Stimulated activated CD4-positive, alpha-beta T cell treated with anti-CD3 and anti-CD28 coated beads, Interleukin-1b, Interleukin-23, amount 100 ng/mL, for 1 hour (primary cell): ENCODE data around the gene BNIP3.
"Not testable (repeated sequence)": the region's sequence is repeated elsewhere in the genome, so short reads cannot be mapped to it uniquely, and the experiment has no call there.

Experiments used
- DNase-seq, 2 donors: peaks; one replicate each; pipeline ENCODE4 v3.0.0-alpha.2; 2020; ENCODE audit warnings: low read depth in 2 of 2

BNIP3 gene

DNA sequence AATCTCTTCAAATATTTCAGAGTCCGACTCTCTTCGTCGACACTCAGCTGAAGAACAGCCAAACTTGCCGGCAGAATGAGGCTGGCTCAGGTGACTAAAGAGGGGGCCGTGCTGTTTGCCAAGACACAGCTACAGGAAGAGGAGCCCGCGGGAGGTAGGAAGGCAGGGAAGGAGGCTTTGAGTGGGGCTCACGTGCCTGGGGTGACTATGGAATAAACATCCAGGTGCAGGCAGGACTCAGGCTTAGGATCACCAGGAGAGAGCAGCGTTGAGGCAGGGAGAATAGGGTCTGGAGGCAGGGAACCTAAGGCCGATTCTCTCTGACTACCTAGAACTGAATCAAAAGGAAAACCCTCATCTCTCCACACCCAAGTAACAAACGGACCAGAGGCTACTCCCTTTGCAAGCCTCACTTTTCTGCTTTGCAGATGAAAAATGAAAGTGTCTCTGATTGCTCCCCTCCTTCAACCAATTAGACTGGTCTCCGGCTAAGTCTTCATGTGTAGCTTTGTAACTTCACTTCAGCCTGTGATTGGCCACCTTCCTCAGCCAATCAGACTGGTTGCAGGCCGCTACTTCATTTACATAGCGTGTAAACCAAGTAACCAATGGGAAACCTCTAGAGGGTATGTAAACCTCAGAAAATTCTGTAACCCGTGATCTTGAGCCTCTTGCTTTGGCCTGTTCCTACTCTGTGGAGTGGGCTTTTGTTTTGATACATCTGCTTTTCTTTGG lies 19.7 kb upstream of the BNIP3 start:
- DNase-seq, result no peak

GRCh38 chr10:131998845-131999681 lies 17.3 kb upstream of the BNIP3 start:
- DNase-seq, result no peak

- DNase-seq, result no peak
Measured at GRCh38 chr10:131998050-131998844, 16.5 kb upstream of the BNIP3 start.

- no peak for DNase-seq
Measured at GRCh38 chr10:131997366-131998049, 15.8 kb upstream of the BNIP3 start.

DNA sequence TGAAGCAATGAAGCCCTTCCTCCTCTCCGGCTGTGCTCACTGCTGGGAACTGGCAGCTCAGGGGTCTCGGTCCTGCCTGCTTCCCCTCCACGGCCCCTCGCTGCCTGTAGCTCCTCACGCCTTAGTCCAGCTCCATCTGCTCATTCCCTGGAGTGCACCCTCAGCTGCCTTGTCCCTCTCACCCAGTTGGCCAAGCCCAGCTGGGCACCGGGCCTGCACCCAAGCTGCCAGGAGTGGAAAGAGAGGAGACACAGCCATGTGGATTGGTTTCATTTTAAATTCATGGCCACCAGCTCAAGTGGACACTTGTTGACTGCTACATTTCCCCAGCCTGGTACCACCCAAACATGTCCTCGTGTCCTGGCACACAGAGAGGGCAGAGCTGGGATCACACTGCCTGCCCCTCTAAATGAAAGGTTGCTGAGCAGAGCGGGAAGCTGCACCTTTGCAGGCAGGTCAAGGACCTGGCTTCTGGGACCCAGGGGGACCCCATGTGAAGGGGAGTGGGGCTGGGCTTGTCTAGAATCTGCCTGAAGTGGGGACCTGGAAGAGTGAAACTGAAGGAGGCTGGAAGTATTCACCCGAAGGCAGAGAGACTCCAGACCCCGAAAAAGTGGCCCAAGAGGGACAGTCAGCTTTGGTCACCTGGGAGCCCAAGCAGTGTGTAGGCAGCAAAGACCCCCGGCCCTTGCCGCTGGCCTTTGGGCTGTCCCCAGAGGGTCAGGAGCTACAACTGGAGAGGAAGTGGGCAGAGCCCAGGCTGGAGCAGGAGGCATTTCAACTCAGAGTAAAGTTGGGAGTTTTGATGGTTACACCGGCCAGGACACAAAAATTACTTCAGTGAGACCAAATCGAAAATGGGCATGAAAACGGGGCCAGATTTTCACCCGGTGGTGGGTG lies 15.0 kb upstream of the BNIP3 start:
- no peak for DNase-seq

DNA sequence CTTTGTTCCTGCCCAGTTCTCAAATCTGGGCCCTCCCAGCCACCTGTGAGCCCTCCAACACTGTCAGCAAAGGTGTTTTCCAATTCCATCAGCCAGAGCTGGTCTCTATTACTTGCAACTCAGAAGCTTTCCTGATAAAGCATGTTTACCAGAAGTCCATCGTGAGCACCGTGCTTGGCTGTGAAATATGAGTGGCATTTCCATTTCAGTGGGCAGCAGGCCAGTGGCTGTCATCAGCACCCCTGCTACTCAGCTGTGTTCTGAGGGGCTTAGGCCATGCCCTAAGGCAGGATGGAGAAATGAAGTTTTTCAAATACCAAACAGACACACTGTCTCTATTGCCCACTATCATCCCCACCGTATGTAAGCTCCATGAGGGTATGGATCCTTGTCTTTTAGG lies 12.7 kb upstream of the BNIP3 start:
- DNase-seq, result no peak

DNA sequence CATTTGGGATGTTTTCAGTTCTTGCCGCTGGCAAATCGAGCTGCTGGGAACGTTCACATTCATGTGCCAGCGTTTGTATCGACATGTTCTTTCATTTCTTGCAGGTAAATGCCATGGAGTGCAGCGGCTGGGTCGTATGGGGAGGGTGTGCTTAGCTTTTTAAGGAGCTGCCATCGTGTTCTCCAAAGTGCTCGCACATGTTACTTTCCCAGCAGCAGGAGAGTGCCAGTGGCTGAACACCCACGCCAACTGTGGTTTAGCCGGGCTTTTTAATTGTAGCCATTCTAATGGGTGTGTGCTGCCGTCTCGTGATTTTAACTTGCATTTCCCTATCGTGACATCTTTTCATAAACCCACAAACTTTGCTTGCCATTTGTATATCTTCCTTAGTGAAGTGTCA lies 11.6 kb upstream of the BNIP3 start:
- DNase-seq, result no peak

DNA sequence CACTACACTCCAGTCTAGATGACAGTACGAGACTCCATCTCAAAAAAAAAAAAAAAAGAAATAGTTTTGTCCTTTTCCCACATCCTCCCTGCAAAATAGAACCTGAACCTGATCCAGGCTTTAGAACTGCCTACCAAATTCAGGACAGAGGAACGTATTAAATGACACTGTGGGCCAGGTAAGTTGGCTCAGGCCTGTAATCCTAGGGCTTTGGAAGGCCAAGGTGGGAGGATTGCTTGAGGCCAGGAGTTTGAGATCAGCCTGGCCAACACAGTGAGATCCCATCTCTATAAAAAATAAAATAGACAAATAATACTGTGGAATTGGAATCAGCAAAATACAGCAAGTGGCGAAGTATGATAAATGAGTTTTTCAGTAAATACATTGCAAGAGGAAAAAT lies 10.0 kb upstream of the BNIP3 start:
- no peak for DNase-seq

DNA sequence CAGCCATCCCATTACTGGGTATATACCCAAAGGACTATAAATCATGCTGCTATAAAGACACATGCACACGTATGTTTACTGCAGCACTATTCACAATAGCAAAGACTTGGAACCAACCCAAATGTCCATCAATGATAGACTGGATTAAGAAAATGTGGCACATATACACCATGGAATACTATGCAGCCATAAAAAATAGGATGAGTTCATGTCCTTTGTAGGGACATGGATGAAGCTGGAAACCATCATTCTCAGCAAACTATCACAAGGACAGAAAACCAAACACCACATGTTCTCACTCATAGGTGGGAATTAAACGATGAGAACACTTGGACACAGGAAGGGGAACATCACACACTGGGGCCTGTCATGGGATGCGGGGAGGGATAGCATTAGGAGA lies 6.1 kb upstream of the BNIP3 start:
- DNase-seq, result not testable (repeated sequence)

DNA sequence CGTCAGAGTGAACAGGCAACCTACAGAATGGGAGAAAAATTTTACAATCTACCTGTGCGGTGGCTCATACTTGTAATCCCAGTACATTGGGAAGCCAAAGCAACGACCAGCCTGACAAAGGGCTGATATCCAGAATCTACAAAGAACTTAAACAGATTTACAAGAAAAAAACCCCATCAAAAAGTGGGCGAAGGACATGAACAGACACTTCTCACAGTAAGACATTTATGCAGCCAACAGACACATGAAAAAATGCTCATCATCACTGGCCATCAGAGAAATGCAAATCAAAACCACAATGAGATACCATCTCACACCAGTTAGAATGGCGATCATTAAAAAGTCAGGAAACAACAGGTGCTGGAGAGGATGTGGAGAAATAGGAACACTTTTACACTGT lies 5.6 kb upstream of the BNIP3 start:
- not testable (repeated sequence) for DNase-seq

DNA sequence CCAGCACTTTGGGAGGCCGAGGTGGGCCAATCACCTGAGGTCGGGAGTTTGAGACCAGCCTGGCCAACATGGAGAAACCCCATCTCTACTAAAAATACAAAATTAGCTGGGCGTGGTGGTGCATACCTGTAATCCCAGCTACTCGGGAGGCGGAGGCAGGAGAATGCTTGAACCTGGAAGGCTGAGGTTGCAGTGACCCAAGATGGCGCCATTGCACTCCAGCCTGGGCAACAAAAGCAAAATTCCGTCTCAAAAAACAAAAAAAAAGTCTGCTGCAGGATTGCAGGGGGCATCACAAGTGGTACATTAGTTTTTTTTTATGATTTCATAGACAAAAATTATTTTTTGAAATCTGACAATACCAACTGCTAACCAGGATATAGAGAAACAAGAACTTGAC lies 5.1 kb upstream of the BNIP3 start:
- not testable (repeated sequence) for DNase-seq

- DNase-seq, result no peak
Measured at GRCh38 chr10:131983780-131984179, 2.1 kb upstream of the BNIP3 start.

GRCh38 chr10:131982796-131983195 lies 1.1 kb upstream of the BNIP3 start:
- no peak for DNase-seq

GRCh38 chr10:131982185-131982756 lies 548 bp upstream of the BNIP3 start:
- no peak for DNase-seq

DNA sequence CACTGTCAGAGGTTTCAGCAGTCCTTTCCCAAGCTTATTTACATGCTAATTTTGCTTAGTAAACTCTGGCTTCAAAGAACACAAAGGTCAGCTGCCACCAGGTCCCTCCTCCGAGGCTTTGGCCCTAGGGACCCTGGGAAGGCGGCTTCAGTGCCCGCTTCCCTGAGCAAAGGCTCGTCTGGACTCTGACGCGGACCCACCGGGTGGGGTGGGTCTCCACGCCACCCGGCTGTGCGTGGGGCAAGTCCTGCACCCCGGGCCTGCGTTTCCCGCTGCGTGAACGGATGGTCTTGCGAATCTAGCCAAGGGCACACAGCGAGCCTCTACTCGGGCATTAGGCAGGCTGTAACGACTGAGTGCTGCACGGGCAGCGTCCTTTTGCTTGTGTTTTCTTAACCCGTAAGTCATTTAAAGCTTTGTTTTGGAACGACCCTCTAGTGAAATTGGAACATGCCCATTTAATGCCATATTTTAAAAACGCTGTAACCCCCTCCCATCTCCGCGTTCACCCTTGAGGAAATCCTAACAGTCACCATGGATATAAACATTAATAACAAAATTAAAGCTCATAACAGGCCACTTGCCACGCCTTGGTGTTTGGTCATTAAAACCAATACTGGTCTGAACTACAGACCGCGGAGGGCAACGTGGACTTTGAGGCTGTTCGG lies 828 bp downstream of the BNIP3 start:
- no peak for DNase-seq

GRCh38 chr10:131980321-131980720 lies 1.4 kb downstream of the BNIP3 start:
- no peak for DNase-seq

DNA sequence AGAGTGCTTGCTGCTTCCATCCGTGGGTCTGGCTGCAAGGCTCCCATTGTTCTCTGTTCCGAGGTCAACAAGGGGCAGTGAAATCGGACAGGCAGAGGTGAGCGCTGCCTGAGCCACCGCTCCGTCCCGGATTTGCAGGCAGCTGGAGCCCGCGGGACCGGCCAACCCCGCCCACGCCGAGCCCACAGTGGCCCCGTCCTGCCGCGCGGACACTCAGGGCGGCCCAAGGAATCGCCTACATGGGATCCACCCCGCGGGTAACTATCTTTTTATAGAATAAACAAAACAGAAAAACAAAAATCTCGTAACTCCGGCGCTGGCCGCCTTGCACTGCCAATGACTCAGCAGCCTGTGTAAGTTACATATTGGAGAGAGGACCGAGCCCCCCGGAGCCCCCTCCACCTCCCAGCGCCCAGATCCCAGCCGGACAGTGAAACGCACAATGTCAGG lies 1.9 kb downstream of the BNIP3 start:
- DNase-seq, result no peak

DNA sequence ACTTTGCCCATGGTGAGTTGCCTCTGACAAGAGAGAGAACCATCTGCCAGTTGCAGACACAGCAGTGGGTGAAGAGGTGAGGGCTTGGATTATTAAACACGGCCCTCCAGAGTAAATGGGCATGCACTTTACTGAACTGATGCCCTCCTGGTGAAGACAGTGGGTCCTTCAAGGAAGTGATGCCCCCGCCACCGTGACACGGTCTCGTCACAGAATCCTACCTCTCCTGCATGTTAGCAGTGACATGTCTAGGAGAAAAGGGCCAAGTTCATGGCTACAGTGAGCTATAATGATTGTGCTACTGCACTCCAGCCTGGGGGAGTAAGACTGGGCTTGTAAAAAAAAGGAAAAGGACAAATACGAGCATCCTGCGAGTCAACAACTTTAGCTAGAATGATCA lies 2.4 kb downstream of the BNIP3 start:
- DNase-seq, result no peak

GRCh38 chr10:131978851-131979250 lies 2.9 kb downstream of the BNIP3 start:
- DNase-seq, result no peak

DNA sequence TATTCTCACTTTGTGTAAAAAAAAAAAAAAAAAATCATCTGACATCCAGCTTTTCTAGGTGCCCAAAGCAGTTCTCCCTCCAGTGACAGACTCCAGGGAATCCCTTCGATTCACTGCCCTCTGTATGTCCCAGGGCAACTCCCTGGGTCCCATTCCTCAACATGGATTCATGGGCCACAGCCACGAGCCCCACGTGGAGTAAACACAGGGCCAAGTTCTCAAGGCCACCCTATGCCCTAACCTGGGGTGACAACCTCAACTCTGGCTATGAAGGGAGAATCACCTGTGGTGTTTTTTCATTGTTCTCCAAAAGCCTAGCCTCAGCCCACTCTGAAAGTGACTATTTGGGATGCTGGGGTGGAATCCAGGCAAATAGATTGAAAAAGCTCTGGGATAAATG lies 3.4 kb downstream of the BNIP3 start:
- DNase-seq, result no peak
